GM12878 (cell line): ENCODE results near the gene PPAT. TPM values are rescaled to one million over a fixed set of nuclear protein-coding genes. Genes with fewer than 3 reads are reported as not detected.

ENCODE experiments used
- ATAC-seq: fragments of 200-7000 bp; cut with Tn5 transposase; 3 replicates; pipeline ENCODE4 v1.9.1; 2020; ENCODE audit warnings: mild to moderate bottlenecking, moderate library complexity
- Bru-seq: library from RNA; stranded (reverse); fragments of 400-500 nt; gene quantifications from one replicate; lab custom pipeline; 2021; lab: Mats Ljungman, UMichigan
- BruChase-seq, 2 experiments: library from RNA; stranded (reverse); fragments of 400-500 nt; gene quantifications; one replicate each; lab custom pipeline; 2021; lab: Mats Ljungman, UMichigan
- BruUV-seq: library from RNA; stranded (reverse); fragments of 400-500 nt; replicated peaks from 2 replicates; lab custom pipeline; 2021; lab: Mats Ljungman, UMichigan
- CTCF ChIA-PET: fragments of 300-600 bp; sonication (Branson Sonifier 250); formaldehyde crosslinking; extraction: SDS; loops from one replicate; lab custom pipeline; 2021; ENCODE audit warnings: inconsistent platforms; lab: Yijun Ruan, JAX
- POLR2A ChIA-PET: fragments of 350-600 bp; formaldehyde crosslinking; extraction: SDS; loops from one replicate; lab custom pipeline; 2021; ENCODE audit warnings: inconsistent platforms; lab: Charles Lee
- RAD21 ChIA-PET: fragments of 300-600 bp; sonication (Branson Sonifier 250); formaldehyde crosslinking; loops from one replicate; lab custom pipeline; 2023; ENCODE audit warnings: antibody characterized with exemption; ENCODE audit not compliant: unreplicated experiment; lab: Charles Lee
- SMC1A ChIA-PET: fragments of 300-600 bp; sonication (Branson Sonifier 250); formaldehyde crosslinking; loops from one replicate; lab custom pipeline; 2023; ENCODE audit not compliant: unreplicated experiment, uncharacterized antibody; lab: Charles Lee
- DNase-seq: peaks from one replicate; pipeline ENCODE4 v3.0.0-alpha.2; 2011; ENCODE audit warnings: low read depth, low spot score
- FAIRE-seq: peaks from 3 replicates; lab custom pipeline; 2011; peaks lifted over from hg19 to GRCh38; lab: Jason Lieb, UNC
- H2AFZ ChIP-seq: 2 replicates; pipeline ENCODE4 v1.6.0; 2011; ENCODE audit warnings: low read depth, low read length, control low read depth; ENCODE audit not compliant: control insufficient read depth
- H3K27ac ChIP-seq: 2 replicates; pipeline ENCODE4 v1.5.1; 2011; ENCODE audit warnings: control low read depth; ENCODE audit not compliant: control insufficient read depth, insufficient read depth
- H3K27me3 ChIP-seq, 2 experiments: replicated peaks in 1 of 2; 2 replicates each; pipeline versions ENCODE4 v1.6.0 to v1.6.1; 2011; ENCODE audit warnings: low read length in 1 of 2; ENCODE audit not compliant: control insufficient read depth in 2 of 2, insufficient read depth in 2 of 2
- H3K36me3 ChIP-seq, 2 experiments: 2 replicates each; pipeline ENCODE4 v1.5.1; 2011; ENCODE audit warnings: low read length in 1 of 2; ENCODE audit not compliant: control insufficient read depth in 2 of 2, insufficient read depth in 2 of 2
- H3K4me1 ChIP-seq: 2 replicates; pipeline ENCODE4 v1.6.1; 2011; ENCODE audit warnings: mild to moderate bottlenecking, low read length, moderate library complexity, mixed read lengths; ENCODE audit not compliant: control insufficient read depth, insufficient read depth
- H3K4me2 ChIP-seq: 2 replicates; pipeline ENCODE4 v1.6.0; 2011; ENCODE audit warnings: control low read depth; ENCODE audit not compliant: control insufficient read depth, insufficient read depth
- H3K4me3 ChIP-seq: fragments of 200-600 bp; sonication (generic); 2 replicates; pipeline ENCODE4 v1.5.1; 2016
- H3K79me2 ChIP-seq: 2 replicates; pipeline ENCODE4 v1.6.0; 2011; ENCODE audit warnings: low read length; ENCODE audit not compliant: control insufficient read depth, insufficient read depth
- H3K9ac ChIP-seq: 2 replicates; pipeline ENCODE4 v1.8.0; 2011; ENCODE audit warnings: low read length, control low read depth, mixed read lengths; ENCODE audit not compliant: control insufficient read depth, insufficient read depth
- H3K9me3 ChIP-seq: replicated peaks from 3 replicates; pipeline ENCODE4 v1.5.1; 2011; ENCODE audit warnings: mild to moderate bottlenecking, low read length; ENCODE audit not compliant: control insufficient read depth, insufficient read depth
- H4K20me1 ChIP-seq: 2 replicates; pipeline ENCODE4 v1.6.0; 2011; ENCODE audit not compliant: control insufficient read depth, insufficient read depth
- BMI1 ChIP-seq: fragments of 450-650 bp; IDR thresholded peaks from 2 replicates; pipeline ENCODE4 v1.6.1; 2016; ENCODE audit warnings: mild to moderate bottlenecking, moderate library complexity, borderline replicate concordance
- CHD2 ChIP-seq: IDR thresholded peaks from 2 replicates; pipeline ENCODE4 v1.6.1; 2011; ENCODE audit warnings: low read depth, low read length, improper control_type of control experiment, borderline replicate concordance
- GABPA ChIP-seq: IDR thresholded peaks from 2 replicates; pipeline ENCODE4 v1.6.1; 2014; ENCODE audit warnings: antibody characterized with exemption, low read depth, mild to moderate bottlenecking, inconsistent platforms
- HCFC1 ChIP-seq: fragments of 150-350 bp; IDR thresholded peaks from 2 replicates; pipeline ENCODE4 v1.6.1; 2014; ENCODE audit warnings: low read length
- IKZF1 ChIP-seq: fragments of 450-650 bp; conservative IDR thresholded peaks from 2 replicates; pipeline ENCODE4 v1.6.1; 2017; ENCODE audit warnings: antibody characterized with exemption, mild to moderate bottlenecking
- JUND ChIP-seq: IDR thresholded peaks from 2 replicates; pipeline ENCODE4 v1.6.1; 2012; ENCODE audit warnings: low read depth, mild to moderate bottlenecking, low read length, improper control_type of control experiment, moderate library complexity
- NR2C1 ChIP-seq: fragments of 450-650 bp; IDR thresholded peaks from 2 replicates; pipeline ENCODE4 v1.6.1; 2017; ENCODE audit warnings: antibody characterized with exemption, mild to moderate bottlenecking, moderate library complexity
- SIX5 ChIP-seq: IDR thresholded peaks from 2 replicates; pipeline ENCODE4 v1.6.1; 2011; ENCODE audit warnings: mild to moderate bottlenecking, low read depth, low read length, moderate library complexity; ENCODE audit not compliant: severe bottlenecking
- ZZZ3 ChIP-seq: IDR thresholded peaks from 2 replicates; pipeline ENCODE4 v1.6.1; 2011; ENCODE audit warnings: low read depth; ENCODE audit not compliant: control insufficient read depth, insufficient read length
- WGBS: methylation state at CpG from one replicate; pipeline ENCODE4 v1.1.6; 2016; ENCODE audit warnings: low lambda C conversion rate; ENCODE audit not compliant: insufficient replicate concordance, insufficient coverage; ENCODE audit errors: missing lambda C conversion rate; 5-methylcytosine and 5-hydroxymethylcytosine counted together
- in situ Hi-C: fragments of 300-500 bp; cut with MboI; formaldehyde crosslinking; loops from 9 replicates; pipeline ENCODE4 v1.14.3; 2018; ENCODE audit warnings: mixed read lengths
- intact Hi-C: fragments of 100-400 bp; cut with micrococcal nuclease; formaldehyde crosslinking; loops from one replicate; pipeline ENCODE4 v1.14.2; 2022; ENCODE audit not compliant: unreplicated experiment
- long read RNA-seq, 2 experiments: library from polyadenylated mRNA; unstranded; transcript quantifications; one replicate each; pipeline ENCODE4 v2.0.0, GENCODE V29; 2019 to 2020
- polyA minus RNA-seq, 3 experiments: library from RNA; depleted of rRNA, polyadenylated mRNA; stranded (reverse); fragments of >200 nt; gene quantifications; 2 replicates each; pipeline ENCODE4 v1.2.3, GENCODE V29; 2011
- polyA plus RNA-seq, 11 experiments: library from polyadenylated mRNA; depleted of rRNA in 4 of 11; unstranded in 6 of 11; stranded (reverse) in 5 of 11; fragments of >200 nt; fragmentation: Nextera tagmentation in 4 of 11; fragmentation: Illumina TruSeq in 1 of 11; extraction: Ambion mirVana in 4 of 11; extraction: Trizol in 1 of 11; gene quantifications; 1 replicate in 1 of 11; 2 replicates in 10 of 11; pipeline versions ENCODE4 v1.2.1 to v1.2.3, GENCODE V29; 2011 to 2016; ENCODE audit warnings: inconsistent platforms in 2 of 11, missing spikeins in 2 of 11, low read depth in 1 of 11
- total RNA-seq, 4 experiments: library from RNA; depleted of rRNA in 3 of 4; stranded (reverse); fragments of >200 nt in 3 of 4; fragmentation: Illumina TruSeq in 1 of 4; extraction: Trizol in 1 of 4; gene quantifications; 2 replicates each; pipeline versions ENCODE4 v1.2.1 to v1.2.3, GENCODE V29; 2013 to 2021
- TF ChIP-seq, protein P1 (sequence below): IDR thresholded peaks from 2 replicates; pipeline ENCODE4 v1.6.1; 2011; ENCODE audit warnings: borderline replicate concordance, low read depth, mild to moderate bottlenecking, moderate library complexity, low read length; ENCODE audit not compliant: insufficient read depth, poor library complexity, severe bottlenecking
- TF ChIP-seq, protein P2 (sequence below): fragments of 450-650 bp; IDR thresholded peaks from 2 replicates; pipeline ENCODE4 v1.6.1; 2018; ENCODE audit warnings: mild to moderate bottlenecking, low read depth, moderate library complexity; ENCODE audit not compliant: partially characterized antibody

PPAT gene
- 23.5 and 24.9 TPM in 2 replicates for total RNA-seq (2013; cell fraction: nucleolus; rRNA removed)
- total RNA-seq (2014; rRNA removed) (37.3 and 41.7 TPM in 2 replicates), total RNA-seq (2014; rRNA removed; fragmentation: Illumina TruSeq; extraction: Trizol) (39.0 and 40.9 TPM in 2 replicates), total RNA-seq (2021) (44.1 and 51.2 TPM in 2 replicates), polyA plus RNA-seq (2011; rRNA removed) (31.4 and 41.0 TPM in 2 replicates), polyA plus RNA-seq (2014; fragmentation: Illumina TruSeq; extraction: Trizol) (38.7 and 39.9 TPM in 2 replicates), polyA plus RNA-seq (2014; fragmentation: Nextera tagmentation; extraction: Ambion mirVana) (10 to 100 TPM; 24.9 to 32.6 TPM), polyA plus RNA-seq (2014; rRNA removed) (27.0 and 27.3 TPM in 2 replicates), polyA plus RNA-seq (2016; fragmentation: Nextera tagmentation; extraction: Ambion mirVana) (10 to 100 TPM; 47.4 to 50.7 TPM), polyA minus RNA-seq (2011; rRNA and poly(A)+ RNA removed) (12.7 and 26.1 TPM in 2 replicates), Bru-seq, nascent RNA (percentile 81 among the genes with signal in this experiment), BruChase-seq, experiment 1, labeled RNA remaining after a 6-hour chase (percentile 73 among the genes with signal in this experiment), BruChase-seq, experiment 2, labeled RNA remaining after a 2-hour chase (percentile 76 among the genes with signal in this experiment)
- polyA plus RNA-seq (2011; ENCODE audit: low read depth), result 13.3 TPM
- polyA plus RNA-seq (2011; cell fraction: cytosol; rRNA removed), result 9.4 and 11.5 TPM in 2 replicates
- 14.7 and 17.2 TPM in 2 replicates for polyA plus RNA-seq (2011; cell fraction: nucleus; rRNA removed)
- polyA plus RNA-seq (2012), result 15.8 and 19.5 TPM in 2 replicates
- 12.6 and 13.1 TPM in 2 replicates for polyA minus RNA-seq (2011; cell fraction: cytosol; rRNA and poly(A)+ RNA removed)
- 7.1 and 12.3 TPM in 2 replicates for polyA minus RNA-seq (2011; cell fraction: nucleus; rRNA and poly(A)+ RNA removed)
- long read RNA-seq, experiment 1, transcript PPAT-201 (11 exons, 3,682 nt), result major isoform, 31 of 38 reads
- long read RNA-seq, experiment 1, partial matches to known transcripts, result 1 of 38 reads
- long read RNA-seq, experiment 1, other reads (novel, unspliced or antisense), result 6 of 38 reads
- long read RNA-seq, experiment 2, full-length matches to known transcripts, result 195 of 242 reads
- long read RNA-seq, experiment 2, partial matches to known transcripts, result 25 of 242 reads
- long read RNA-seq, experiment 2, other reads (novel, unspliced or antisense), result 22 of 242 reads

DNA sequence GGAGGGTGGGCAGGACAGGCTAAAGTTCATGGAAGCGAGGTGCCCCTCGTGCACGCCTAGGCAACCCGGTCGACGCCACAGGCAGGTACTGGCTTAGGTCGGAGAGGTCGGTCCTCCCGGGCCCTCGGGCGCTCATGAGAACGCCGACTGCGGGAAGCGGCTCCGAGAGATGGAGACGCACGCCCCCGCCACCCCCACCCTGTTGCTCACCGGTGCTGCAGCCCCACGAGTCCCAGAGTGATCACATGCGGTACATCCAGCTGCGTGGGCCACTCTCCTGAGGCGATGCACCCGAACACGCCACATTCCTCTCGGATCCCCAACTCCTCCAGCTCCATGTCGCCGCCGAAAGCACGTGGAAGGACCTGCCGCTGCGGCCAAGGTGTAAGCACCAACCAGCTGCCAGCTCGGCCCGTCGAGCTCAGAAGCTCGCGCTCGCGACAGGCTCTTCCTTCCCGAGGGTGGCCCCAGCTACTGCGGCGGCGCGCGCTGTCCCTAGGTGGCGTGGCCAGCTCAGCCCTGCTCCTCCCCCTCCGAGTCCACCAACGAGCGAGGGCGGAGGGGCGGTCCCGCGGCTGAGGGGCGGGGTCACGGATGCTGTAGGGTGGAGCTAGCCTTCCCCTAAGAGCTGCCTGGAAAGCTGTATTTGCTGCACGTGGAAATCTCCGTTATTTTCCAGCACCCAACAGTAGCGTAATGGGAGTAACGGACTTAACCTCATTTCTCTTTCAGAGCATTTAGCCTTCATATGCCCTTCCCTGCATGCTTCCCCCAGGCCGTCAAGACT lies at the start of gene PPAT:
Gene PPAT (minus strand): TSS at position 476 of the 787 bp plus-strand sequence. CDS start 138 bp downstream, at position 338.
- intact Hi-C loops (loop anchor here (2.0 to 10.0 kb wide), 3 partner anchors 49 to 891 kb away; partner anchors contain the start of genes AASDH, CLOCK and REST), in situ Hi-C loops (no loop called here)
- Histone ChIP-seq H3K9ac (peak within 1 kb of the TSS; percentile 93), H3K4me1 (no peaks in the 10 kb centered on the region), H3K79me2 (peaks cover 91% of the 10 kb centered on the region), H3K4me3 (peak within 1 kb of the TSS; percentile 90), H3K9me3 (no peaks in the 10 kb centered on the region), H3K4me2 (peak within 1 kb of the TSS; percentile 83), H3K36me3 (no peaks in the 10 kb centered on the region; a peak in 1 of 4 replicates), H4K20me1 (no peaks in the 10 kb centered on the region; the same call in 1 of the 2 replicates), H3K27ac (peak within 1 kb of the TSS; percentile 98), H2AFZ (peak within 1 kb of the TSS; percentile 100), H3K27me3 (no peaks in the 10 kb centered on the region)
- peak; percentile 81 for ATAC-seq
- BruUV-seq, result no TSS peak
- ChIA-PET POLR2A (interaction anchor here (0.7 to 4.9 kb wide), 16 partner anchors 8 to 889 kb away, joined by 3 to 34 read pairs (median 5); partner anchors contain the start of genes AASDH, NOA1, POLR2B and SRP72), CTCF (interaction anchor here (0.6 to 9.0 kb wide), 9 partner anchors 9 to 487 kb away, joined by 3 to 89 read pairs (median 3); partner anchors contain the start of genes AASDH and CEP135), SMC1A (interaction anchor here (0.8 to 4.7 kb wide), 9 partner anchors 11 to 544 kb away, joined by 3 to 48 read pairs (median 8); partner anchors contain the start of genes AASDH, CEP135, NOA1 and POLR2B), RAD21 (interaction anchor here (1.0 to 4.1 kb wide), 9 partner anchors 11 to 543 kb away, joined by 3 to 41 read pairs (median 13); partner anchors contain the start of genes AASDH, CEP135, NOA1 and POLR2B)
- peak; percentile 93 for FAIRE-seq
- peak; percentile 94 for DNase-seq
- WGBS, result under 1% methylated on average over 60 of the region's 61 CpGs
- TF ChIP-seq, protein P1, sequence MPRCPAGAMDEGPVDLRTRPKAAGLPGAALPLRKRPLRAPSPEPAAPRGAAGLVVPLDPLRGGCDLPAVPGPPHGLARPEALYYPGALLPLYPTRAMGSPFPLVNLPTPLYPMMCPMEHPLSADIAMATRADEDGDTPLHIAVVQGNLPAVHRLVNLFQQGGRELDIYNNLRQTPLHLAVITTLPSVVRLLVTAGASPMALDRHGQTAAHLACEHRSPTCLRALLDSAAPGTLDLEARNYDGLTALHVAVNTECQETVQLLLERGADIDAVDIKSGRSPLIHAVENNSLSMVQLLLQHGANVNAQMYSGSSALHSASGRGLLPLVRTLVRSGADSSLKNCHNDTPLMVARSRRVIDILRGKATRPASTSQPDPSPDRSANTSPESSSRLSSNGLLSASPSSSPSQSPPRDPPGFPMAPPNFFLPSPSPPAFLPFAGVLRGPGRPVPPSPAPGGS, result no peak
- TF ChIP-seq JUND, result peak; percentile 89; the same call in 1 of the 2 replicates
- no peak for TF ChIP-seq NR2C1
- TF ChIP-seq, protein P2, sequence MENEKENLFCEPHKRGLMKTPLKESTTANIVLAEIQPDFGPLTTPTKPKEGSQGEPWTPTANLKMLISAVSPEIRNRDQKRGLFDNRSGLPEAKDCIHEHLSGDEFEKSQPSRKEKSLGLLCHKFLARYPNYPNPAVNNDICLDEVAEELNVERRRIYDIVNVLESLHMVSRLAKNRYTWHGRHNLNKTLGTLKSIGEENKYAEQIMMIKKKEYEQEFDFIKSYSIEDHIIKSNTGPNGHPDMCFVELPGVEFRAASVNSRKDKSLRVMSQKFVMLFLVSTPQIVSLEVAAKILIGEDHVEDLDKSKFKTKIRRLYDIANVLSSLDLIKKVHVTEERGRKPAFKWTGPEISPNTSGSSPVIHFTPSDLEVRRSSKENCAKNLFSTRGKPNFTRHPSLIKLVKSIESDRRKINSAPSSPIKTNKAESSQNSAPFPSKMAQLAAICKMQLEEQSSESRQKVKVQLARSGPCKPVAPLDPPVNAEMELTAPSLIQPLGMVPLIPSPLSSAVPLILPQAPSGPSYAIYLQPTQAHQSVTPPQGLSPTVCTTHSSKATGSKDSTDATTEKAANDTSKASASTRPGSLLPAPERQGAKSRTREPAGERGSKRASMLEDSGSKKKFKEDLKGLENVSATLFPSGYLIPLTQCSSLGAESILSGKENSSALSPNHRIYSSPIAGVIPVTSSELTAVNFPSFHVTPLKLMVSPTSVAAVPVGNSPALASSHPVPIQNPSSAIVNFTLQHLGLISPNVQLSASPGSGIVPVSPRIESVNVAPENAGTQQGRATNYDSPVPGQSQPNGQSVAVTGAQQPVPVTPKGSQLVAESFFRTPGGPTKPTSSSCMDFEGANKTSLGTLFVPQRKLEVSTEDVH, result peak; percentile 84
- TF ChIP-seq IKZF1, result peak; percentile 71; the same call in 1 of the 2 replicates
- no peak for TF ChIP-seq HCFC1
- TF ChIP-seq SIX5, result no peak
- no peak for TF ChIP-seq GABPA
- peak; percentile 71; the same call in 1 of the 2 replicates for TF ChIP-seq CHD2
- TF ChIP-seq BMI1, result no peak
- no peak for TF ChIP-seq ZZZ3
